ENCODE data around the gene PIAS1. TPM values are rescaled to one million over a fixed set of nuclear protein-coding genes. Genes with fewer than 3 reads are reported as not detected.

Gene PIAS1
- total and polyA plus RNA-seq, 3 donors from 2014 or later: 57.2 to 87.6 (median 60.5) TPM

GRCh38 chr15:68175526-68175925 is 121.4 kb downstream of the PIAS1 start:
- Histone ChIP-seq H3K4me3 (no peak overlapping the region), H3K9me3 (no peaks in the 10 kb centered on the region), H3K4me1 (no peaks in the 10 kb centered on the region), H3K27ac (no peak overlapping the region), H3K36me3 (ENCODE audit: low read depth, missing control alignments) (no peaks in the 10 kb centered on the region), H3K27me3 (no peaks in the 10 kb centered on the region)
- 68 to 81% methylated on average over 2 of the region's 2 CpGs for WGBS, 2 donors
- intact Hi-C loops (cut with DNase I; ENCODE audit: low total_unique reads): no loop called here
- TF ChIP-seq POLR2A (IDR thresholded peaks at IDR 0.05) (no peak), CTCF (IDR thresholded peaks at IDR 0.05) (no peak)
- no peak for DNase-seq

GRCh38 chr15:68176601-68177000 is 122.5 kb downstream of the PIAS1 start:
- H3K4me3 ChIP-seq: no peak overlapping the region
- no peaks in the 10 kb centered on the region for H3K36me3 ChIP-seq (ENCODE audit: low read depth, missing control alignments)
- H3K9me3 ChIP-seq: no peaks in the 10 kb centered on the region
- no peak for TF ChIP-seq CTCF (IDR thresholded peaks at IDR 0.05)
- TF ChIP-seq POLR2A (IDR thresholded peaks at IDR 0.05): no peak
- H3K27ac ChIP-seq: no peak overlapping the region
- no peak for DNase-seq
- WGBS, 2 donors: 92 to 94% methylated on average over 3 of the region's 3 CpGs
- H3K4me1 ChIP-seq: no peaks in the 10 kb centered on the region
- H3K27me3 ChIP-seq: no peaks in the 10 kb centered on the region
- intact Hi-C loops (cut with DNase I; ENCODE audit: low total_unique reads): no loop called here

GRCh38 chr15:68177742-68178141 is 123.6 kb downstream of the PIAS1 start:
- Histone ChIP-seq H3K4me3 (no peak overlapping the region), H3K4me1 (no peaks in the 10 kb centered on the region), H3K36me3 (ENCODE audit: low read depth, missing control alignments) (no peaks in the 10 kb centered on the region), H3K9me3 (no peaks in the 10 kb centered on the region), H3K27me3 (no peaks in the 10 kb centered on the region), H3K27ac (no peak overlapping the region)
- DNase-seq: no peak
- TF ChIP-seq POLR2A (IDR thresholded peaks at IDR 0.05) (no peak), CTCF (IDR thresholded peaks at IDR 0.05) (no peak)
- intact Hi-C loops (cut with DNase I; ENCODE audit: low total_unique reads): no loop called here

- no peaks in the 10 kb centered on the region for H3K9me3 ChIP-seq
- no peak for DNase-seq
- intact Hi-C loops (cut with DNase I; ENCODE audit: low total_unique reads): no loop called here
- no peaks in the 10 kb centered on the region for H3K27me3 ChIP-seq
- H3K36me3 ChIP-seq (ENCODE audit: low read depth, missing control alignments): no peaks in the 10 kb centered on the region
- no peak overlapping the region for H3K4me3 ChIP-seq
- TF ChIP-seq CTCF (IDR thresholded peaks at IDR 0.05): no peak
- TF ChIP-seq POLR2A (IDR thresholded peaks at IDR 0.05): no peak
- 89 to 95% methylated on average over 5 of the region's 5 CpGs for WGBS, 2 donors
- H3K4me1 ChIP-seq: peaks cover 19% of the 10 kb centered on the region
- H3K27ac ChIP-seq: no peak overlapping the region
Measured at GRCh38 chr15:68183616-68184315, 129.7 kb downstream of the PIAS1 start.
